Fibroblast of peridontal ligament (primary cell): Measurements from ENCODE around the gene SF3A1.

ENCODE experiments used
- DNase-seq: peaks from one replicate; pipeline ENCODE4 v3.0.0-alpha.2; 2010; ENCODE audit errors: extremely low read depth

The SF3A1 gene

DNA sequence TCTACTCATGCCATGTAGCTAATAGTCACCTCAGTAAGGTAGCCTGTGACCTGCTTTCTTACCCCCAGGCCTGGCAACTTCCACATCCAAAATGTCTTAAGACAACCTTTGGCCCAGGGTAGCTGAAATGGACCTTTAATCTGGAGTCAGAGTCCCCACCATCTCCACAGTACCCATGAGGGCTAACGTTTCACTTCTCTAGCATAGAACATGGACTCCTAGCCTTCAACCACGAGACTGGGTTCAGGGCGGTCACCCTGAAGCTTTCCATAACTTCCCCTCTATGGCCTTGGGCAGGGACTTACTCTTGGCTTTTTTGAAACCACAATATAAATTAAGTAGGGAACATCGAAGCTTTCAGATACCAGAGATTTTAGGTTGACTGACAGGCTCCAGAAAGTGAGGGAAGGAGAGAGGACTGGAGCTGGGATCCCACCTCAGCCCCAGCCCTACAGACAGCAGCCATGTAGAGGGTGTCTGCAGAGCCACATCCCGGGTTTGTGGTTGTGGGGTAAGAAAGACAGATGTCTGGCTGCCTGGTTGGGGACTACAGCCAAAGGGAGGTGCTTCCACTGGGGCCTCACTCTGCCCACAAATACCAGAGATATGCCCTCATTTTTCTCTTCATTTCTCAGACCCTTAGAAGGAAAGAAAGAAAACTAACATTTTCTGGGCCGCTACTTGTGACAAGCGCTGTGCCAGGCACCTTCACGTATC, 32.5 kb downstream of the SF3A1 start:
- DNase-seq: peak; percentile 77

DNA sequence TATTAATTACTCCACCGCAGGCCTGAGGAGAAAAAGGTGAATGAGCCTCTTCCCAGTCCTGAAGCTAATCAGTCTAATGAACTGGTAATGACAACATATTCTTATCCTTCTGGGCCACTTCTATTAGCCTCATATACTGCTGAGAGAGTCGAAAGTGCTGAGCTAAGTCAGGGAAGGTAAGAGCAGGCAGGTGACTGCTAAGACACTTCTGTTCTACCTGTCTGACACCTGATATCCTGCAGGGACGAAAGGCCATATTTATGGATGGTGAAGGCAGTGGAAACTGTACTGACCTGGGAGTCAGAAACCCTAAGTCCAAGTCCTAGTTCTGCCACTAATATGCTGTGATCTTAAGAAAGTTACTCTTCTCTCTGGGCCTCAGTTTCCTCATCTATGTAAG, 33.4 kb downstream of the SF3A1 start:
- no peak for DNase-seq

DNA sequence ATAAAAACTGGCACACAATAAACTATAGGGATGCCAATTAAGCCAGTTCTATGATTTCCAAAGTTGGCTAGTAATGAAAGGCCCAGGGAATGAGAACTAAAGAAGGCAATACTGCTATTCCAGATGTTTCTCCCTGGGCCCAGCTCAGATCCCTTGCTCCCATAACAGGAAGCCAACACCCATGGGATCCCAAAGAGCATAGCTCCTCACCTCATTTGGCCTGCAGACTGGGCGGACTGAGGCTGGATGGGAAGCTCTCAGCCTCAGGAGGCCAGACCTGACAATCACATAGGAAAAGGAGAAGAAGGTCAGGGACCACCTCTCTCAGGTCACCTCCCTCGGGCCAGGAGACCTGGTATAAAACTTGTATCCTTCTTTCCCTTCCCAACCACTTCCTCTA, 35.2 kb downstream of the SF3A1 start:
- no peak for DNase-seq

DNA sequence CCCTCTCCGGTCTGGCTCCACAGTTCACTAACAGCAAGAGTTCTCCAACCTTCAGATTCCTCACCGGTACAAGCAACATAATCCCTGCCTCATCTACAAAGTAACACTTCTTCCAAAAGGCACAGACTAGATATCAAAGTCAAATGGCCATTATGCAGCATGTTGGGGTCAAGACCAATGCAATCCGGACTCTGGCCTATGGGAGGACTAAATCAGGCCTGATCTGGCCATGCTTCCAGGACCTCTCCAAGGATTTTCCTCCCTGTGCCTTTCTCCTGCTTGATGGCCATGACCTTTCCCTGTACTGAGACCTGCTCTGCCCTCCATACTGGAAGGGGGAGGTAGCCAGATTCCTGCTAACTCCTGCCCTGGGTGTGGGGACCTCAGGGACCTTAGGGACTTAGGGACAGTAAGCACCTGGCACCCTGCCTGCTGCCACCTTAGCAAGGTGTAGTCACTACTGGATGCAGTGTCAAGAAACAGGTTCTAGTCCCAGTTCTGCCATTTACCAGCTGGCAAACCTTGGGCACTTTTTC, 36.6 kb downstream of the SF3A1 start:
- no peak for DNase-seq

DNA sequence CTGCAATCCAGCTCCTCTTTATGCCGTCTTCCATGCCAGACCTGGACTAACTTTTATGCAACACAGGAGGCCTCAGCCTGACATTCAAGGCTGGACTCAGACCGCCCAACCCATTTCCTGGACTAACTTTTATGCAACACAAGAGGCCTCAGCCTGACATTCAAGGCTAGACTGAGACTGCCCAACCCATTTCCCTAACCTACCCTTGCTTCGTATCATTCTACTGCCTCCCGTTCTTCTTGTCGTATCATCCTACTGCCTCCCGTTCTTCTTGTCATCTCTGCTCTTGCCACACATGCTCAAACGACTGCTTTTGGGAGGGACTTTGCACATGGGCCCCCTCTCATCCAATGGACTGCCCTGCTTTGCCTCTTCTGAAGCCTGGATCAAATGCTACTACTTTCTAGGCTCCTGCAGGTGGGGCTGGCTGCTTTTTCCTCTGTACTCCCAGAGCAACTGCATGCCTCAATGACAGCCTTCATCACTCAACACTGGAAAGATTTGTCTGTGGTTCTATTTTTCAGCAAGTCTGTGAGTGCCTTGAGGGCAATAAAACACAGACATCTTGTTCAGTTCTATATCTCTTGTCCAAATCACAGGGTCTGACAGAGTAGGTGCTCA, 37.8 kb downstream of the SF3A1 start:
- DNase-seq: no peak

DNA sequence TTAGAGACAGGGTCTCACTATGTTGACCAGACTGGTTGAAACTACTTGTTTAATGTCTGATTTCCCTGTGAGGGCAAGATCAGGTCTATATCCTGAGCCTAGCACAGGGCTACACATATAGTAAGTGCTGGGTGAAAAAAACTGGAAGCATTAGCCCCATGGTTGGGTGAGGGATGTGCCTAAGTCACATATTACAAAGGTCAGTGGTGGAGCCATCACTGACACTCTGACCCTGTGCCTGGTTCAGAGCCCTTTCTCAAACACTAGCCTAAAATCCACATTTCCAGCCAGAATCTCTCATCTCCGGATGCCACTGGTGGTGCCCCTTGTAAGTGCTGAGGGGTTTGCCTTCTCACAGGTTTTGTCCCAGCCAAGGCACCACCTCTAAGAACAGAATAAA, 38.9 kb downstream of the SF3A1 start:
- DNase-seq: no peak

DNA sequence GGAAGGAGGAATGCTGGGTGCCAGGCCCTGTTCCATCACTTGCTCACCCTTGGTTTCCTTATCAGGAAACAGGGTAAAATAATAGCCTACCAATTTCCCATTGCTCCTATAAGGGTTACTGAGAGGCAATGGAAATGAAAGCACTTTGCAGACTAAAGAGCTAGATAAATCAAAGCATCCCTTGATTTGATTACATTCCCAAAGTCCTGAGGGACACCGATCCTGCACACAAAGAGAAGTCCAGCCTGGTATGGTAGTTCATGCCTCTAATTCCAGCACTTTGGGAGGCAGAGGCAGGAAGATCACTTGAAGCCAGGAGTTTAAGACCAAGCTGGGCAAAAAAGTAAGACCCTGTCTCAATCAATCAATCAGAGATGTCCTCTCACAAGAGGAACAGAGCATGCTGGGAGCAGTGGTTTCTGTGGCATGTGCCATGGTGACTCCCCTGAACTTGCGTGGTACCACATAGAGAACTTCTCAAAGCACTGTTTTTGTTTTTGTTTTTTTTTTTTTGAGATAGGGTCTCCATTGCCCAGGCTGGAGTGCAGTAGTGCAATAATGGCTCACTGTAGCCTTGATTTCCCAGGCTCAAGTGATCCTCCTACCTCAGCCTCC, 40.6 kb downstream of the SF3A1 start:
- peak; percentile 73 for DNase-seq

DNA sequence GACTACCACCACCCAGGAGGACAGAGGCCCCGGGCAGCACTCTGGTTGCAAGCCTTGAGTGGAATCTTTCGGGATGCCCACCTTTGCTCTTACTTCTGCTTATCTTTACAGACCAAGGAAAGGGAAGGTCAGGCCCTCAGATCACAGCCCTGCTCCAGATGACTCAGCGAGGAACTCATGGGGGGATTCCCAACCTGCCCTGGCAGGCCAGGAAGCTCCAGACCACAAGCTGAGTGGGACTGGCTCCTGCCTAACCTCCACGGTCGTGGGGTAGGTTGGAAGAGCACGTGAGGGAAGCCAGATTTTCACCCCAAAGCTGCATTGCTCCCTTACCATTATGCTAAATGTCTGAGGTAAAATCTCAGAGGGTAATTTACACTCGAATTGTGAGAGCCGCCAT, 41.8 kb downstream of the SF3A1 start:
- DNase-seq: no peak

DNA sequence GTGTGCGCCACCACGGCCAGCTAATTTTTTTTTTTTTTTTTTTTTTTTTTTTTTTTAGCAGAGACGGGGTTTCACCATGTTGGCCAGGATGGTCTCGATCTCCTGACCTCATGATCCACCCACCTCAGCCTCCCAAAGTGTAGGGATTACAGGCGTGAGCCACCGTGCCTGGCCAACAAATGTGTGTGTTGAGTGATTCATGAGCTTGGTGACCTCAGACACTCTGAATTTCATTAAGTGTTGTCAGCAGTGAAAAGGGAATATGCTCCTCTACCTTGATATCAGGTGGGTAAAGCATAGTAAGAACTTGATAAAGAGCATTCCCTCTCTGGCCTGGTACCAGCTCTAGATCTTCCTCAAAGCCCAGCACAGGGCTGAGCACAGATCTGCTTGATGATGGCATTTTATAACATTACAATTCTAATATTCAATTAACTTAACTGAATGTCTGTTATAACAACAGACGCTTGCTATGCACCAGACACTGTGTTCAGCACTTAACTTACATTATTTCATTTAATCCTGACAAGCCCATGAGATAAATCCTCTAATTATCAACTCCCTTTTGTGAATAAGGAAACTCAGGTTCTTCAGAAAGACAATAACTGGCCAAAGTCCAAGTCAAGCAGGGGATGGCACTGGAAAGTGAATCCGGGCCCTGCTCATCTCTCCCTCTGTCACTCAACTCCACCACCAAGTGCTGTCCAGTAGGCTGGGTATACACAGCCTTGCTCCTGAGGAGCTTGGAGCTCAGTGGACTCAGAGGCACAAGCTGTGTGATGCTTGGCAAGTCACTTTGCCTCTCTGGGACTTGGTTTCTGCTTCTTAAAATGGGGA, 42.9 kb downstream of the SF3A1 start:
- DNase-seq: no peak

DNA sequence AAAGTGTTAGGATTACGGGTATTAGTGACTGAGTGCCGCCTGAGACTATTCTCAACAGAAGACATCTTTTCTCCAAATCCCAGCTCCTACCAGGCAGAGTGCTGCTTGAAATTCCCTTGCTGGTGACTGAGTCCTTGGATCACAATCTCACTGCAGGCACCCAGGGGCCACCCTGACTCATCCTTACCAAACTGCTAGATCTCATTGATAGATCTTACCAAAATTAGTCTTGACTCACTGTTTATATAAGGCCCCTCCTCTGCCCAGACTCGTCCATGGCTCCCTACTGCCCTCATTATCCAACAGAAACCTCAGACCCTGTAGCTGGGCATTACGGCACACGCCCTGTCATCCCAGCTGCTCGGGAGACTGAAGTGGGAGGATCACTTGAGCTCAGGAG, 44.6 kb downstream of the SF3A1 start:
- peak; percentile 89 for DNase-seq

DNA sequence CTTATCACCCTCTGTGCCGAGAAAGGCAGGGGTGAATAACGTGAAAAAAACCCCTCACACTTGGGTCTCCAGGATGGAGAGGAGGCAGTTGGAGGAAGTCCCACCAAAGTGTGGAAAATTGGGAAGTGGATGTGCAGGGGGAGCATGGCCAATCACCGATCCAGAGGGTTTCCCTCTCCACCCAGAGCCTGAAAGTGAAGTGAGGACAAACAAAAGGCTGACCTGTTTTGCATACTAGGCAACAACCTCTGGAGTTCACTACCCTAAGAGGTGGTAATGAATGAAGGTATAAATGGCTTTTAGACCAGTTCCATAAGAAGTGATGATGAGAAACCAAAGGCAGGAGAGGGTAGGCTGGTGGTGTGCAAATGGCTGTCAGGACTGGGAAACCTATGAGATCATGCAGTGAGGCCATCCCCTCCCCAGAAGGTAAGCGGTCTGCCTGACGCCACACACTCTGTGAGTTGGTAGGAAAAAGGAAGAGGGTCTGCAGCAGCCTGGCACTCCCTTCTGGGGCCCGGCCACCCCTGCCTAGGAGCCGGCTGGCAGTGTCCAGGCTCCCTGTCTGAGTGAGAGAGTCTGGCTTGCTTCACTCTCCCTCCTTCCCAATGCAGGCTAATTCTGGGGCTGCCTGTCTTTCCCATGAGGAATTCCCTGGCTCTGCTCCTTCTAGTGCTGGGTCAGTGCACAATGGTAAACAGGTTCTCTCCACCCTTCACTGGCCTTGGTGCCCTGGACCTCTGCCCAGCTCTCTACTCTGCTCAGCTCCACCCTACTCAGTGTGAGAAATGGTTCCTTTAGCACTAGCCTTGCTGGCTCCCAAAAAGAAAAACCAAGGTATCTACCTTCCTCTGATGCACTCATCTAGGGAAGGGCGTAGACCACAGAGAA, 45.6 kb downstream of the SF3A1 start:
- peak; percentile 96 for DNase-seq

DNA sequence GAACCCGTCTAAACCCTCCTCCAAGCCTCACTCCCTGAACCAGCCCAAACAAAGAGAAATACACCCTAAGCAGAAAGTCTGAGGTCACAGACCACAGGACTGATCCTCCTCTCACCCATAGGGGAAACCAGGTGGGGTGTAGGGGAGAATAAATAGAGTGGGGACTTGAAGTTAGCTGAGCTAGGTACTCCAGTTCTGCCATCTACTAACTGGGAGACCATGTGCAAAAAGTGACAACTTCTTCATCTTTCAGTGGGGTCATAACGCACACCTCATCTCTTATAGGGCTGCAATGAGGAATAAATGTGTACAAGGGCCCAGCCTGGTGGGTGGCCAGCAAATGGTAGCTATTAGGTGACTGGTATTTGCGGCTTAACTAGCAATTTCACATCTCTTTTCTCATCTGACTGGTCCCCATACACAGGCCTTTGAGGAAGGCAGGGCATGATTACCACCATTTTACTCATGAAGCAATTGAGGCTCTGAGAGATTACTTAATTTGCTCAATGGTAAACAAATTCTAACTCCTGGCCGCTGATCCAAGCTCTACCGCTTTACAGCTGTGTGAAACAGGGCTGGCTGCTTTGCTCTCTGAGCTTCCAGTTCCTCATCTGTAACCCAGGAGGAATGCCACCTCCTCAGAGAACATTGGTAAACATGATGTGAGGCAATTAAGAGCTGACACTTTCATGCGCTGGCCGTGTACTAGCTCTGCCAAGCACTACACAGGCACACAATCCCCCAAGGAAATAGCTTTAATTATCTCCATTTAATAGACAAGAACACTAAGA, 46.5 kb downstream of the SF3A1 start:
- peak; percentile 84 for DNase-seq

DNA sequence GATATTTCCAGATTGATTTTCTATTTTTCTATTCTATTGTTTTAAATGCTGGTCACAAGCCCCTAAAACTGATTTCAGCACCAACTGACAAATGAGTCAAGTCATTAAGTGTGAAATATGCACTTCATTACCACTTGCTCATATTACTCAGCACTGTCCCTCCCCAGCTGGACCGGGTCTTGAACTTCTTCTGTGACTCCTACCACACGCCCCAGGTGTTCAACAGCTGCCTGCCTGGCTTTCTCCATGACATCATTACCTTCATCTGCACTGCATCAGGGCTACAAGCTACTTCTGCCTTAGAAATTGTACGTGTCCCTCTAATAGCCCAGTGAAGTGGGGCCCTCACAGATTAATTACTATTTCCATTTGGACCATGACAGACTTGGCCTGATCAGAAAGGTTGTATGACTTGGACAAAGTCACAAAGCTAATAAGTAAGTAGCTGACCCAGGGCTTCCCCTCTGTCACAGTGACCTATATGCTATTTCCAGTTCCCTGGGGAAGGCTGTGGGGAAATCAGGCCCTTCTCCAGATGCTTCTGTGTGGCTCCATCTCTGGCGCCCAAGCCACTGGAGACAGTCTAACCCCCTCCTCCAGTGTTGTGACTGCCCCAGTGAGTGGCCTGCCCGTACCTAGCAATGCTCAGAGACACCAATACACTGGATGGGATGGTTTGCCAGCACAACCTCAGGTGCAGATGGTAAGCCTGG, 48.0 kb downstream of the SF3A1 start:
- DNase-seq: no peak

DNA sequence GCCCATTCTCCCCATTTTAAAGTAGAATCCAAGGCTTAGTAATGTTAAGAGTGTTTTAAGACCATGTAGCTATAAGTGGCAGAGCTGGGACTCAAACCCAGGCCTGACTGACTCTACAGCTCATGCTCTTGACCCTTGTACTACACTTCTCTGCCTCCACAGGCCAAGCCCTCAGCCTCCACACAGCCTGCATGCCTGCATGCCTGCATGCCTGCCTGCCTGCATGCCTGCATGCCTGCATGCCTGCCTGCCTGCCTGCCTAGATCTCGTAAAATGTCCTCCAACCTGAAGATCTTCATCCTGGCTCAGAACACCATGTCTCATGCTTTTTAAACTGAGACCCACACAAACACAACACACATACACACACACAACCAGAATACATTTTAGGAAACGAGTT, 48.6 kb downstream of the SF3A1 start:
- DNase-seq: no peak

DNA sequence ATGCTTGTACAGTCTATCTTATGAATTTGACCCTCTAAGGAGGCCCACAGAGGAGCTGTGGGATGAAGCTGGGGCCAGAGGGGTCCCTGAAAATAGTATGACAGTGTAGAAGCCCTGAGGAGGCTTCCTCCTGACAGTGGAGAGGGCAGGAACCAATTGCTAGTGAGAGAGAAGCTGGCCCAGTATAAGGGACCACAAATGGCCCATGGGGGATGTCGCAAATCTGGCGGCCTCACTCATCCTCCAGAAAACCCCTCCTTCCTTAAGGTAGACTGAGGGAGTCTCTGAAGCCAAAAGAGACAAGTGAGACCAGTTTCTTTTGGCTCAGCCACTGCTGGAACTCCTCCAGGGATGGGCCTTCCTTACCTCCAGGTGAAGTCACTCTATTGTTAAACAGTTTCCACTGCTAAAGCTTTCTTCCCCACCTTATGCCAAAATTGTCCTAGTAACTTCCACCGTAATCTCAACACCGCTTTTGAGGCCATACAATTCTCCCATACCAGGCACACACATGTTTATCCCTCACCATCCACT, 49.6 kb downstream of the SF3A1 start:
- no peak for DNase-seq

DNA sequence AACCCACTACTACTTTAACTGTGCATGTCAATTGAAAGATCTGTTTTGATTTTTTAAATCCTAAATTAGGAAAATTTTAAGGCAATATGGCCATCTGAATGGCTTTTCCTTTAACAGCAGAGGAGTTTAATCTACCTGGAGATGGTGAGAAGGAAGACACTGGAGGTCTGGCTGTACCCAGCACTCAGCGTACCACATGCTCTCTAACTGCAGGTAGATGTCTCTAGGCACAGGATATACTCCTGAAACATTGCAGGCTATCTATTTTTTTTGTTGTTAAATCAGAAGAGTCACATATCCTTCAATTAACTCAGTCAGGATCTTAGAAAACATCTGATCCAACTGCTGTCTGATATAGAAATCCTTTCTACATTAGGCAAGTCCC, 50.1 kb downstream of the SF3A1 start:
- no peak for DNase-seq

DNA sequence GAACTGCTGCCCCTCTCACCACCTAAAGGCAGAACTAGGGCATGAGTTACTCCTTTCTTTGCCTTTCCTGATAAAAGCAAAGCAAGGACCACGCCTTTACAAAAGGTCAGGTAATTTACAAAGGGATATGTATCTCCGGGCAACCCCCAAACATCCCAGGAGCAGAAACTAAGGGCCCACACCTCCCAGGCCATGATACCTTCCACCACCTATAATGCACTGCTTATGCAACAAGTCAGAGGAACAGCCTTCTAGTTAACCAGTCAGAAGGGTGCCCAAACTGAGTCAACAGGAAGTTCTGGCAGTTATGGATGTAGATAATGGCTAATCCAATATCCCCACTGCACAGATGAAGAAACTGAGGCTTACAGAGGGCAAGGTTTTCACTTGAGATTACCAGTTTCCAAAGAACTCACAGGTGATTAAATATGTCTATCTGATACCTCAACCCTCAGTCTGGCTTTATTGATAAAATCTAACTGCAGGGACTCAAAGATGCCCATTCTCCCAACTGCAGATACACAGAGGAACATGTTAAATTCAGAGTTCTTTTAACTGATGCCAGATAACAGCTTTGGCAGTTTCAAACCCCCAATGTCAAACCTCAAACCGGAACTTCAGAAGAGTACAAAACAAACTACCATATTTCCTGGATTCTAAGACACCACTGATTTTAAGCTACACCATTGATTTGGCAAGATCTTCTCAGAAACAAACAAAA, 50.6 kb downstream of the SF3A1 start:
- no peak for DNase-seq

DNA sequence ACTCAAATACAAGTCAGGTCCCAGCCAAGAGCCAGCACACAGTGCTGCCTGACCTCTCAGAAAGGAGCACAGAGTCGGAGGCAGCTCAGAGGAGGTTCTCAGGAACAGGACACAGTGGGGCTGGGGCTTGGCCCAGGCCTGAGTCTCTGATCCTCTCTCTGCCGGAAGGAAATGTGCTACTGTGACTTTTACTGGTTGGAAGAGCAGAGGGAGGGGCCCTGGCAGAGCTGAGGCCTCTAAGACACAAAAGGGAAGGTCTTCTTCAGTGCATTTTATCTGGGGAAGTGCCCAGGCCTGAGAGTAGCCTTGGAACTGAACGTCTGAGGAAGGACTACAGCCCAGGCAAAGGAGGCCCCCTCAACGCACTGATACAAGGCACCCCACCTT, 51.2 kb downstream of the SF3A1 start:
- DNase-seq: no peak
